ENCODE results near the gene PI4K2A.
"Not testable (repeated sequence)": the region's sequence is repeated elsewhere in the genome, so short reads cannot be mapped to it uniquely, and the experiment has no call there.

PI4K2A gene

DNA sequence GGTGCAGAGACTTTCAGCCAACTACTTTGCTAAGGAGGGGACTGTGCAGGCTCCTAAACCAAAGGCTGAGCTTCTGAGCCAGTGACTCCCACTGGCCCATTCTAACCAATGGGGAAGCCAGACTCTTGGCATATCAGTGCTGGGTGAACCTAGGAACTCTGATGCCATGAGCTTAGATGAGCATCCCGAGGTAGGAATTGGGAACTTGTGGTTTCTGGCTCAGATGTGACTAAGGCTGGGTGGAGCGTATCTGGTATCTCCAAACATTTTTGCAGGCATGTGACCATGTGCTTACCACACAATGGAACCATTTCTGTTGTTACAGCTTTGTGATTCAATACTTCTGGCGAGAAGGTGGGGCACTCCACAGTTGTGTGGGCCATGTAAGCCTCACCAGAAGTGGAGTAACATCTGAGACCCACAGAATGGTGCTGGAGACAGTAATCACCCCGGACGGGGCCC, 49.1 kb downstream of the PI4K2A start:
- no peak overlapping the region for H3K4me3 ChIP-seq (ENCODE audit: low read length)
- no peaks in the 10 kb centered on the region for H4K20me1 ChIP-seq (ENCODE audit: insufficient read depth, low read length)
- H3K9ac ChIP-seq (ENCODE audit: low read length), result no peak overlapping the region
- no peaks in the 10 kb centered on the region for H3K79me2 ChIP-seq (ENCODE audit: low read length)
- peaks cover 9% of the 10 kb centered on the region for H3K4me1 ChIP-seq (ENCODE audit: low read length)
- no peak overlapping the region for H3K27ac ChIP-seq (ENCODE audit: low read length)
- H3K4me2 ChIP-seq (ENCODE audit: low read length), result no peak overlapping the region
- TF ChIP-seq EZH2phosphoT487 (IDR thresholded peaks at IDR 0.05; ENCODE audit: low read depth), result no peak
- TF ChIP-seq CTCF (IDR thresholded peaks at IDR 0.05; ENCODE audit: low read depth, low read length), result no peak
- no peak overlapping the region for H2AFZ ChIP-seq (ENCODE audit: low read depth, low read length)
- no peaks in the 10 kb centered on the region for H3K9me3 ChIP-seq (ENCODE audit: insufficient read depth, low read length)
- H3K27me3 ChIP-seq (ENCODE audit: low read depth, low read length), result no peaks in the 10 kb centered on the region
- no peaks in the 10 kb centered on the region for H3K36me3 ChIP-seq (replicated peaks; ENCODE audit: low read depth, low read length)

DNA sequence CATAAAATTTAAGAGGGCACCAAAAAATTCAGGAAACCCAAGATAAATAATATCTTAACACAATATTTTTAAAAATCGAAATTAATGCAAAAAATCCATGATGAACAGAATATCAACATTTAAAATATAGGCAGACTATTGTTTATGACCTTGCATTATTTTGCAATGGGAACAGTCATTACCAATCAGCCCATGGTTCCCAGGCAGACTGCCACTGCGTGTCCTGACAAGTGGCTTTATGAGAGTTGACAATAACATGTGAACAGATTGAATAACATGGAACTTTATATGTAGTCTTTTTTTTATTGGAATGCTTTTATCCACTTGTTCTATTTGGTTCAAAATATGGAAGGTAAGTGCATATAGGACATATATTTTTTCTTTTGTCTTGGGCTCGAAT, 49.7 kb downstream of the PI4K2A start:
- H3K27me3 ChIP-seq (ENCODE audit: low read depth, low read length), result no peaks in the 10 kb centered on the region
- no peak overlapping the region for H3K4me3 ChIP-seq (ENCODE audit: low read length)
- no peak overlapping the region for H3K27ac ChIP-seq (ENCODE audit: low read length)
- no peaks in the 10 kb centered on the region for H4K20me1 ChIP-seq (ENCODE audit: insufficient read depth, low read length)
- H3K36me3 ChIP-seq (replicated peaks; ENCODE audit: low read depth, low read length), result no peaks in the 10 kb centered on the region
- no peak overlapping the region for H3K9ac ChIP-seq (ENCODE audit: low read length)
- no peak for TF ChIP-seq CTCF (IDR thresholded peaks at IDR 0.05; ENCODE audit: low read depth, low read length)
- no peak for TF ChIP-seq EZH2phosphoT487 (IDR thresholded peaks at IDR 0.05; ENCODE audit: low read depth)
- H3K9me3 ChIP-seq (ENCODE audit: insufficient read depth, low read length), result no peaks in the 10 kb centered on the region
- no peak overlapping the region for H3K4me2 ChIP-seq (ENCODE audit: low read length)
- peaks cover 9% of the 10 kb centered on the region for H3K4me1 ChIP-seq (ENCODE audit: low read length)
- H2AFZ ChIP-seq (ENCODE audit: low read depth, low read length), result no peak overlapping the region
- no peaks in the 10 kb centered on the region for H3K79me2 ChIP-seq (ENCODE audit: low read length)

- H3K36me3 ChIP-seq (replicated peaks; ENCODE audit: low read depth, low read length); H2AFZ ChIP-seq (ENCODE audit: low read depth, low read length); H3K27me3 ChIP-seq (ENCODE audit: low read depth, low read length); H3K79me2 ChIP-seq (ENCODE audit: low read length); H3K9me3 ChIP-seq (ENCODE audit: insufficient read depth, low read length); H3K9ac ChIP-seq (ENCODE audit: low read length); H3K4me3 ChIP-seq (ENCODE audit: low read length); H3K4me2 ChIP-seq (ENCODE audit: low read length); H4K20me1 ChIP-seq (ENCODE audit: insufficient read depth, low read length); H3K4me1 ChIP-seq (ENCODE audit: low read length); H3K27ac ChIP-seq (ENCODE audit: low read length): not testable (repeated sequence)
Observed at GRCh38 chr10:97698072-97698655, 57.7 kb downstream of the PI4K2A start.

GRCh38 chr10:97701438-97702069, 61.1 kb downstream of the PI4K2A start:
- no peaks in the 10 kb centered on the region for H4K20me1 ChIP-seq (ENCODE audit: insufficient read depth, low read length)
- peaks cover 2% of the 10 kb centered on the region; the same call in 1 of the 2 replicates for H3K4me1 ChIP-seq (ENCODE audit: low read length)
- no peaks in the 10 kb centered on the region for H3K36me3 ChIP-seq (replicated peaks; ENCODE audit: low read depth, low read length)
- peak overlapping the region; percentile 15; the same call in 1 of the 2 replicates for H3K4me2 ChIP-seq (ENCODE audit: low read length)
- H2AFZ ChIP-seq (ENCODE audit: low read depth, low read length), result no peak overlapping the region
- H3K79me2 ChIP-seq (ENCODE audit: low read length), result no peaks in the 10 kb centered on the region
- H3K9me3 ChIP-seq (ENCODE audit: insufficient read depth, low read length), result no peaks in the 10 kb centered on the region
- no peak overlapping the region for H3K4me3 ChIP-seq (ENCODE audit: low read length)
- TF ChIP-seq EZH2phosphoT487 (IDR thresholded peaks at IDR 0.05; ENCODE audit: low read depth), result no peak
- TF ChIP-seq CTCF (IDR thresholded peaks at IDR 0.05; ENCODE audit: low read depth, low read length), result peak; percentile 74
- H3K27ac ChIP-seq (ENCODE audit: low read length), result no peak overlapping the region
- no peak overlapping the region for H3K9ac ChIP-seq (ENCODE audit: low read length)
- no peaks in the 10 kb centered on the region for H3K27me3 ChIP-seq (ENCODE audit: low read depth, low read length)
